HG02588 (cell line): ENCODE data around the gene LIMS2.

Experiments used
- ATAC-seq: cut with Tn5 transposase; IDR thresholded peaks from one replicate; pipeline ENCODE4 v1.9.1; 2021; ENCODE audit warnings: mild to moderate bottlenecking, moderate library complexity; ENCODE audit not compliant: unreplicated experiment

LIMS2 gene

DNA sequence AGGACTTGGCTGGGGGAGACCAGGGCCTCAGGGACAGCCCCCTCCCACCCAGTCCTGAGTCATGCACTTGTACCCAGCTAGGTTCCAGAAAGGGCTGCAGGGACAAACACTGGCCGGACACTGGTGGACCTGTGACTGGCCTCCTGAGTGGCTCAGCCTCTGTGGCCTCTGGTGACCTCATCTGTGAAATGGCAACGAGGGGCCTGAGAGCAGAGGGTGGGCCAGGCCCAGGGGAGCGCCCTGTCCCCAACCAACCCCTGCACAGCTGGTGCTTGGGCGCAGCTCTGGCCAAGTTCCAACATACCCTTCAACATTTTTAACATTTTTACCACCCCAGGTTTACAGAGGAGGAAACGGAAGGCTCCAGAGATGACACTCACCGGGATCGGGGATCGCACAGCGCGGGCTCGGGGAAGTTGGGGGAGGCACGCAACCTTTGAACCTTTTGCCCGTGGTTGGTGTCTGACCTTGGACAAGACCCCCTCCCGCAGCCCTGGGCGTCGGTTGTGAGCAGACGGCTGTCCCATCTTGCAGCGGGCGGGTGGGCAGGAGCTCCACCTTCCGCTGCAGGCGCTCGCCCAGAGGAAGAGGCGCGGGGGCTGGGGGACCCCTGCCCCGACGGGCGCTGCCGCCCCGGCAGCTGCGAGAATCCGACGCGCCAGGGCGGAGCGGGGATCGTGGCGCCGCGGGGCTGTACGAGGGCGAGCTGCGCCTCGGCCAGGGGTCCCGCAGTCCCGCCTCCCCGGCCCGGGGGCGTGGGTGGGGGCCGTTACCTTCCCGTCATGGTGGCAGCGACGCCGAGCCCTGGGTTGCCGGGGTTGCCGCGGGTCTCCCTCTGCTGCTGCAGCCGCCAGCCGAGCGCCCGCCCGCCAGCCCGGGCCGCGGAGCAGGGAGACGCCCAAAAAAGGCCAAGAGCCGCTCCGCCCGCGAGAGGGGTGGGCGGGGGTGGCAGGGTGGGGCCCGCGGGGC lies 805 bp downstream of the LIMS2 start:
- ATAC-seq, result no peak

DNA sequence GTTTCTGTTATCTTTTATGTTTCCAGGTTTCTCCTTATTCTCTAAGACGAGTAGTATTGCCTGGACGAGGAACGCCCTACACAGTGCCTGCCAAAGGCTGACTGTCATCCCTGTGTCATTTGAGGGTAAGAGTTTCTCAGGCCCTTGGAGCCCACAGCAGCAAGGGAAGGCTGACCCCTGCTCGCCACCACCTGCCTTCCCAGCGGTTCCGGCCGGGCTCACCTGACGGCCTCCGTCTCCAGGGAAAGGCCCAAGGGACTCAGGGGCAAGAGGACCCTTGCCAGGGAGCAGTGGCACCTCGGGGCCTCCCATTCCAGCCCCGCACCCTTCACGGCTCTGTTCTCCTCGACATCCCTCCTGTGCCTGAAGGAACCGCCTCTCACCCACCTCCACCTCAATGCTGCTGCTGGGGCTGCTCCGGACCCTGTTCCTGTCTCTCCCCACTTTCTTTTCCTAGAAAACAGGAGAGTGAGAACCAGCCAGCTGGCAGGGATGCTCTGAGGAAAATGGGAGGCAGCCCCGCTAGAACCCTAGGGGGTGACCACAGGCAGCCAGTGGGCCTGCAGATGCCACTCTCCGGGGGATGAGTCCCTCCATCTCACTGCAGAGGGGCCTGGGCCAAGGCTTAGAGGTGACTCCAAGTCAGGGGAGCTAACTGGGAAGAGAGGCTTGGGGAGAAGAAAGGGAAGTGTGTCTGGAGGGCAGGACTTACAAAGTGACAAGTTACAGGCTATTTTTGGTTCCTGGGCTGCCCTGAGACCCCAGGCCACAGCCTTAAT lies 1.9 kb downstream of the LIMS2 start:
- no peak for ATAC-seq

DNA sequence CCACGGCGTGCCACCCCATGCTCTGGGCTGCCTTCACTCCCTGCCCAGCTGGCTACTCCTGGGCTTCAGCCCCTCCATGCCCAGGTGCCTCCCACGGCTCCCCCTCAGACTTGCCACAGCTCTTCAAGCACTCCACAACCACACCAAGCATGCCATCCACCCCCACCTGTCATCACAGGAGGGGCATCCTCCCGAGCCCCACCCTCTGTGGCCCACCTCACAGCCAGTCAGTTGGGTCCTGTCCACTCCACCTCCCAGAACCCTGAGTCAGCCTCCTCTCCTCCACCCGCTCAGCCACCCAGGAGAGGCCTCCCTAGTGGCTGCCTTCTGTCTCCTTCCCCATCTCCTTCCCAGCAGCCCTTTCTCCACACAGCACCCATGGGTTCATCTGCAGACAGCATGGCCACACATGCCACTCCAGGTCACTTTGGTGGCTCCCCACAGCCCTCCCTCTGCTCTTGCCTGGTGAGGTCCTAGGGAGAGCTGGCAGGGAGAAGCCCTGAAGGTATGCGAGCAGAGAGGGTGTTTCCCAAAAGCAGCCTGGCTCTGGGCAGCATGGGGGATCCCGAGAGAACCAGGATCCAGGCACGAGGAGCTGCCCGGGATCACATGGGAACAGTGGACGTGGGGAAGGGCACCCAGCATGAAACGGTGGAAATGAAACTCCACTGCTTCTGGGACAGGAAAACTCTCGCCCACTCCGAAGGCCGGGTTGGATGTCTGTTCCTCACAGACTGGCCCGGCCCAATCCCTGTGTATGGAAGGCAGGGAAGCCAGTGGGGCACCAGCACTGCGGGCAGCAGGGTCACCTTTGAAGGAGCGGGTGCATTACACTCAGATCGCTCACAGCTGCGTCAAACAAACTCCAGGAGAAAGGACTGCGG lies 2.7 kb downstream of the LIMS2 start:
- ATAC-seq, result no peak

DNA sequence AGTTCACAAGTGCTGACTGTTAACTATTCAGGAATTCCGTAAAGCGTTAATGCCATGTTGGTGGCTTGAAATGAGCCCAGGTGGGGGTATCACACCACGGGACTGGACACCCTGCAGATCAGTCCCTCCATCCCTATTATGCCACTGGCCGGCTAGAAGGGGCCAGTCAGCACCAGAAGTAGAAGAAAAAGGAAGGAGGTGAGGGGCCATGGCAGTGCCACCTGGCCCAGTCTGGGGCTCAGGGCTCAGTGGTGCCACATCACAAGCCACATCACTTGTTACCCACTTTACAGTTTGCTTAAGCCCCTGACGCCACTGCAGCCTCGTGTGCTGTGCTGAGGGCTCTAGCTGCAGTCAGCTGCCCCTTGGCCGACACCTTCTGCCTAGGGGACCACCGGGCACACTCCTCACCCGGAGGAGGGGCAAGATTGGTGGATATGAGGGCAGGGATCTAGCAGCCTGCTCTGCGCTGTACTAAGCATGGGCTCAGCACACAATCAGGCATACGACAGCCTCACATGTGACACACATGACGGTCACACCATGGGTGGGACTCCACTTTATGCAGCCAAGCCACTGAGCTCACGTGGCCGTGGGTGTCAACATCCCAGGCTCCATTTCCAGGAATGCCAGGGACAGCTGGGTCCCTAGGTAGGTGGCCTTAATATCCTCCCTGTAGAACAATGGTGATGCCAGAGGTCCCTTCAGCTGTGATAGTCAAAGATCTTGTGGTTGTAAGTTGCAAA lies 3.6 kb downstream of the LIMS2 start:
- ATAC-seq, result no peak

DNA sequence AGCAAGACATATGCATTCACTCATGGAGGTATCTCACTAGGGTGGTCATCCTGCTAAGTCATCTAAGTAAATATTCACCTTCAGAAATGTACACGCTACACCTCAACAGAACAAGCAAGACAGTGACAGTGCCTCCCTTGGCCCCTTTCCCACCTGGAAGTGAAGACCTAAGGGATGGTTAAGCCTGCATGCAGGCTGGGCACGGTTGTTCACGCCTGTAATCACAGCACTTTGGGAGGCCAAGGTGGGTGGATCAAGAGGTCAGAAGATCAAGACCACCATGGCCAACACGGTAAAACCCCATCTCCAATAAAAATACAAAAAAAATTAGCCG lies 4.4 kb downstream of the LIMS2 start:
- no peak for ATAC-seq

DNA sequence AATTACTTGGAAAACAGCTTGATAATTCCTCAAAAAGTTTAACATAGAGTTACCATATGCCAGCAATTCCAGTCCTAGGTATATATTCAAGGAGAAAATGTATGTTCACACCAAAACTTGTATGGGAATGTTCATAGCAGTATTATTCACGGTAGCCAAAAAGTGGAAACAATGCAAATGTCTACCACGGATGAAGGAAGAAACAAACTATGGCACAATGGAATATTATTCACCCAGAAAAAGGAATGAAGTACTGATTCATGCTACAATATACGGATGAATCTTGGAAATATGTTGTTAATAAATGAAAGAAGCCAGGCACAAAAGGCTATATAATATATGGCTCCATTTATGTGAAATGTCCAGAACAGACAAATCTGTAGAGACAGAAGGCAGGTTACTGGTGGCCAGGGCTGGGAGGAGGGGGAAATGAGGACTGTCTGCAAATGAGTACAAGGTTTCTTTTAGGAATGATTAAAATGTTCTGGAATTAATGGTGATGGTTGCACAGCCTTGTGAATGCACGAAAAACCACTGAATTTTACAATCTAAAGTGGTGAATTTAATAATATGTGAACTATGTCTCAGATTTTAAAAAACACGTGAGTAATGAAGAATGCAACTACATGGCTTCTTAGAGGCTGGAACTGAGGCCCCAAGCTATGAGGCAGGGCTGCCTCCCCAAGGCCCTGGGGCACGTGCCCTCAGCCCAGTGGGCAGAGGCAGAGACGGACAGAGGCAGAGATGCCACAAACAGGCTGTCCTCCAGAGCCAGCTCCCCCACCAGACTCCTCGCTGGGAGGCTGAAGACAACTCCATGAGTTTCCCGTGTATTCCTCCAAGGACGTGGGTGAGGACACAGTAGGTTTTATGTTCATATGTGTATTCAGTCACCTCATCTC lies 5.0 kb downstream of the LIMS2 start:
- no peak for ATAC-seq

DNA sequence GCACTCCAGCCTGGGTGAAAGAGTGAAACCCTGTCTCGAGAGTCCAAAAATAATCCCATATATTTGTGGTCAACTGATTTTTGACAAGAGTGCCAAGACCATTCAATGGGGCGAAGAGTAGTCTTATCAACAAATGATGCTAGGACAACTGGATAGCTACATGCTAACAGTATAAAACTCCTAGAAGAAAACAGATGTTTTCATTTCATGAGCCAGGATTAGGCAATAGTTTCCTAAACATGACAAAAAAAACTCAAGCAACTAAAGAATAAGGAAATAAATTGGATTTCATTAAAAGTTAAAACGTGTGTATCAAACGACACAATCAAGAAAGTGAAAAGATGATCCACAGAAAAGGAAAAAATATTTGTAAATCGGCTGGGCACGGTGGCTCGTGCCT lies 6.3 kb downstream of the LIMS2 start:
- no peak for ATAC-seq

DNA sequence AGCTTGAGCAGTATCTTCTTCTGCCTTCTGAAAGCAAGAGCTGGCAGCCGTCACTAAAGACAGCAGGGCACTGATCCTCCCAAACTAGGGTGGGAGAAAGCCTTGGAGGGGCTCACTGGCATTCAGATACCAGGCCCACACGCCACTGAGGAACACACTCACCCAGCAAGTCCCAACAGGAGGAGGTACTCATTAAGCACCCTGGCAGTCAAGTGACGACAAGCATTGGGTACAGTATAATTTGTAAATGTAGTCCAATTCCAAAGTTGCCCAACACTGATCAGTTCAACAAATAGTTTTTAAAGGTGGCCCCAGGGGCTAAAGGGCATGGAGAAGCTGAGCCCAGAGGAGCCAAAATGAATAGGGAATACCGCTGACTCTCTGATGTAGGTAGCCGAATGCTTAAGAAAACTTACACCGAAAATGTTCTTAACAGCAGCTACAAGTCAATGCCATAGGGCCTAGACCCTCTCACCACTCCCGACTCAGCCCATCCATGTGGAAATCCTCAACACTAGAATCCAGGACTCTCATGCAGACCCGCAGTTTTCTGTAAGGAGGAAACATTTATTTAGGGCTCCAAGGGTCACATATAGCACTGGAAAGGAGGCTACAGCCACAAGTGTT lies 9.9 kb downstream of the LIMS2 start:
- ATAC-seq, result no peak

DNA sequence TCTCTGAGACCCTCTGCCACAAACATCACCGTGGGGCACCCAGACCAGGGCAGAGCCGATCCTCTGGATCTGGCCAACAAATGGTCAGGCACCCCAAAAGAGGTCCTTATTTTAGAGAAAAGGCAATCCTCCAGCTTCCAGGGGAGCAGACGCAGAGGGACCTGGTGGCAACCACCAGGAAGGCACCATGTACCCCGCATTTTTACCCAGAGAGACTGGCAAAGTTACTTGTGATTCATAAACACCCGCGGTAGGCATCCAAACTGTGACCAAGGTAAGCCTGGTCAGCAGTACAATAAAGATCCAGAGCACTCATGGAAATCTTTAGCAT lies 10.5 kb downstream of the LIMS2 start:
- ATAC-seq, result no peak

DNA sequence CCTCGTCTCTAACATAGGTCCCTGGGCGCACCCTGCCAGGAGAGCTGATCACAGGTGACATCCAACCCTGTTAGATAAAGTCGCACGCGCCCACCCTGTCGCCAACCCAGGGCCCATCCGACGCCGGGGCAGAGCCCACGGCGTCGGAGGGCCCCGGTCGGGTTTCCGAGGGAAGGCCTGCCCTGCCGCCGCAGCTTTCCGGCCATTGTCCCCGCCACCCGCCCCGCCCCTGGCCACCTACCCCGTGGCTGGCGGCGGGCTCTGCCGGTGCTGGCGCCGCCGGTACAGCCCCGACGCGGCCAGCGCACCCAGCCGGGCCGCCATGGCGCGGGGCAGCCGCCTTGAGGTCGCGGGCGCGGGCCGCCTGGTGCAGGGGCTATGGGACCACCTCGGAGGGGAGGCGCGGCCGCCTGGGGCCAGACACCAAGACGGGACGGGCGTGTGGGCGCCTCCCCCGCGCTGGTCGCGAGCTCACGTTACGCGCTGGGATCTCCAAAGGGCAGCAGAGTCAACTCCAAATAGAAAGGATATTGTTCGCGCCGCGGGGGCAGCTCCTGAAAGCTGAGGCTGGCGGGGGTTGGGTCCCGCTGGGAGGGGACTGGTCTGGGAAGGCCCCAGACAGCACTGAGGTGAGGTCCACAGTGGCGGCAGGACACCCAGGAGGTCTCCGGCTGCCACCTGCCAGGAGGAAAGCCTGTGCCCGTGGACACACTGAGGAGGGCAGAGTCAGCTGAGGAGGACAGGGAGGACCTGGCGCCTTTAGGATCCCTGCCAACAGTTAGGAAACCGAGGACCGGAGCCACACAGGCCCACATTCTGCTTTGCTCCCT lies 11.1 kb downstream of the LIMS2 start:
- ATAC-seq, result no peak

DNA sequence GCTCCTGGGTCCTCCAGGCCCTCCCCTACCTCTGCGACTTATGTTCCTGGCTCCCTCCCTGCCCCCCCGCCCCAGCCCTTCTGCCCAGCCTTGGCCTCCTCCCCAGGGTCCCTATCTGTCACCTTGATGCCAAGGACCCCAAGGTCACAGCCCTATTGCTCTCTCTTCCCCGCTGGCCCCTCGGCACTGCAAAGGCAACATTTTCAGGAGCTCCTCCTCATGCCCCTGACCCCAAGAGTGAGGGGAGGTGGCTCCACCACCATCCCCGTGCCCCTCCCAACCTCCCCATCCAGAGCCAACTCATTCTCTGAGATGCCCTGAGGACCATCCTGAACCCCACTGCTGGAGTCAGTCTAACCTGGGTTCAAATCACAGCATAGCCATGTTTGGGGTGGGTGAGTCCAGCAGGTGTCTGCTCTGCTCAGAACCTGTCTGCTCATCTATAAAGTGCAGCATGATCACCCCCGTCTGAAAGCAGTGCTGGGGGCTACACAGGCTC lies 11.7 kb downstream of the LIMS2 start:
- ATAC-seq, result no peak

DNA sequence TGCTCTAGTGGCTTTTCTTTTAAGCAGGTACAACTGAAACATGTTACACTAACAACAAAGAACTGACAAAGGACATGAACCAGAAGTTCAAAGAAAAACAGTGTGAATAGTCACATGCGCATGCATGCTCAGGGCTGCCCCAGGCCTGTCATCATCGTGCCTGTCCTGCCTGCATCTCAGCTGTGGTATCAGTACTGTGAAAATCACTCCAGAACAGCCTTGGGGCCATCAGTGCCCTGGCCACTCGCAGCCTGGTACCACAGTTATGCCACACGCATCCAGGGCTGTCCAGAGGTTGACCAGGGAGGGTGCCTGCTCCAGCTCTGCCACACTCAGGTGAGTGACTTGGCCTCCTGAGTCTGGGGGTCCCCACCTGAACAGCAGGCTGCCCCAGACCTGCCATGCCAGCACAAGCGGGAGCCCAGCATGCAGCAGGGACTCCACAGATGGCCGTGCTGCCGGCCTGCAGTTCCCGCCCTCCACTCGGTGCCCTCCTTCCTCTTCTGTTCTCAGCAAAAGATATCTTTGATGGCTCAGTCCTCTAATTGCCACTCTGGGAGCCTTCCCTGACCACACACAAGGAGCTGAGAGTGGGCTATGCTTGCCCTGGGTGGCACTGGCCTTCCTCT lies 12.3 kb downstream of the LIMS2 start:
- ATAC-seq, result no peak

DNA sequence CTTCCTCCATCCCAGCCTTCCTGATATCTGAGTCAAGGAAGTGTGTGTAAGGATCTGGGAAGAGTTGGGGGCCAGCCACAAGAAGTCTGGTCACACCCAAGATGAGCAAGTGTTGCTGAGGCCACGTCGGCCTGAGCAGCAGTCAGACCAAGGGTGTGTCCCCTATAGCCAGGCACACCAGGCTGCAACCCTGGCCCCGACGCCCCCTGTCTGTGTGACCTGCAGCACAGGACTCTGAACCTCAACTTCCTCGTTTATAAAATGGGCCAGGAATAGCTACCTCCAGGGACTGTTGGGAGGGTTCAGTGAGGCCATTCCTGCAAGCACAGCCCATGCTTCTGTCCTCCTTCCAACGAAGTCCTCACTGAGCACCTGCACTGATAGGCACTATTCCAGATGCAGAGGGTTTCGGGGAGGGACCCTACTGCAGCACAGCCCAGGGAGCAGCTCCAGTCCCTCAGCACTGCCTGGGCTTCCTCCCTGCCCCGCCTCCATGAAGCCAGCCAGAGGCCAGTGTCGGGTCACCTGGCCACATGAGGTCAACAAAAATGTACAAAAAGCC lies 13.3 kb downstream of the LIMS2 start:
- ATAC-seq, result no peak

DNA sequence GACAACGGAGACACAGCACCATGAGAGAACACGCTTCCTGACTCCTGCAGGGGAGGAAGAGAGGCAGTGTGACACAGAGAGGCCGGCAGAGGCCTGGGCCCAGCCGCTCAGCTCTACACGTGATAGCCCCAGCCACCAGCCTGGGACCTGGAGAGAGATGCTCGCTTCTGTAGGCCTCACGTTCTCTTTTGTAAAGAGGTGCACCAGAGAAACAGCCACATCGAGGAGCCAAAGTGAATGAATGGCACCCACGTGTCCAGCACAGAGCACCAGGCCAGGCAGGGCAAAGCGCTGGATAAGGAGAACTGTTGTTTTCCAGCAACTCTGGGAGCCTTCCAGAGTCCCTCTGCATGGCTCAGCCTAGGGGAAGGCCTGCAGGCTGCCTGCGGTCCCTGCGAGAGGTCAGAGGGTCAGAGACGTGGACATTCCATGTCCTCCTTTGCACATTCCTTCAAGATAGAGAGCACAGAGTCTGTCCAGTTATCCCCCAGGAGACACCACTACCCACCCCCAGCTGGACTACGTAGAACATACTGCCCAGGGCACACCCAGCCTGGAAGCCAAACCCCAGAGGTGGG lies 14.2 kb downstream of the LIMS2 start:
- ATAC-seq, result no peak

DNA sequence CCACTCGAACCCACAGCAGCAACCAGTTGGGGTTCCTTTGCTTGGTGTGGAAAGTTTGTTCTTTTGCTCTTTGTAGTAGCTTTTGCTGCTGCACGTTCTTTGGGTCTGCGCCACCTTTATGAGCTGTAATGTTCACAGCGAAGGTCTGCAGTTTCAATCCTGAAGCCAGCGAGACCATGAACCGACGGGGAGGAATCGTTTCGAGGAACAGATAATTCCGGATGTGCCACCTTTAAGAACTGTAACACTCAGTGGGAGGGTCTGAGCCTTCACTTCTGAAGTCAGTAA lies 15.1 kb downstream of the LIMS2 start:
- no peak for ATAC-seq

DNA sequence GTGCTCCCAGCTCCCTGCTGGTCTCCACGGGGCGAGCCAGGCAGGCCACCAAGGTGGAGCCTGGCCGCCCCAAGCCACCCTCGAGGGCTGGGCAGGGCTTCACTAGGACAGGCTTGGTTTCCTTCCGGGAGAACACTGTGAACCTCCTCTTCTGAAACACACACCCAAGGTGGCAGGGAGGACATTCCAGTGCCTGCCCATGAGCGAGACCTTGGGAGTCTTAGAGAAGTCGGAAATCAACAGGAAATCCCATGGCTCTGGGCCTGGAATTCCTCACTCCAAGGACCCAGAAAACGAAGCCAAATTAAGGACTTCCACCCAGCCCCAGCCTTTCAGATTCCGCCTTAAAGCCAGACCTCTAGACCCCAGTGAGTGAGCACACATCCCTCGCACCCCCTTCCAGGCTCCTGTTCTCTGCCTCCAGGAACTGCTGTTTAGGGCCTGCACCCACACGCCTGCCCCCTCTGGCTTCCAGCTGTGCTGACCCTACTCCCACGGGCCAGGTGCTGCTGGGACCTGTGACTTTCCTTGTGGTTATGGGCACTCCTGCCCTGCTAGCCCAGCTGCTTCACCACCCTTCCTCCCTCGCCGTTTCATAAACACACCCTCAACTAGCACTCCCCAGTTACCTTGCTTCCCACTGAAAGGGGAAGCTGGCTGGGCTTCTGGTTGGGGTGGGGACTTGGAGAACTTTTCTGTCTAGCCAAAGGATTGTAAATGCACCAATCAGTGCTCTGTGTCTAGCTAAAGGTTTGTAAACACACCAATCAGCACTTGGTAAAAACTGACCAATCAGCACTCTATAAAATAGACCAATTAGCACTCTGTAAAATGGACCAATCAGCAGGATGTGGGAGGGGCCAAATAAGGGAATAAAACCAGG lies 15.7 kb downstream of the LIMS2 start:
- ATAC-seq, result no peak
